SK-N-SH (cell line): Measurements from ENCODE around the gene DGKK. TPM values are rescaled to one million over a fixed set of nuclear protein-coding genes. Genes with fewer than 3 reads are reported as not detected.

Source experiments
- CTCF ChIA-PET: fragments of 300-600, 350-600 bp; formaldehyde crosslinking; extraction: SDS; loops from one replicate; lab custom pipeline; 2021; lab: Yijun Ruan, JAX
- POLR2A ChIA-PET: fragments of 350-600 bp; sonication (Branson Sonifier 250); formaldehyde crosslinking; extraction: SDS; loops from one replicate; lab custom pipeline; 2020; ENCODE audit warnings: antibody characterized with exemption, inconsistent platforms; lab: Yijun Ruan, JAX
- DNase-seq: peaks from one replicate; pipeline ENCODE4 v3.0.0; 2012
- H2AFZ ChIP-seq: fragments of 200-600 bp; sonication (generic); 2 replicates; pipeline ENCODE4 v1.8.1; 2016; ENCODE audit warnings: antibody characterized with exemption, mild to moderate bottlenecking, low read depth
- H3F3A ChIP-seq: fragments of 200-600 bp; sonication (generic); replicated peaks from 2 replicates; pipeline ENCODE3; 2016; ENCODE audit warnings: antibody characterized with exemption, mild to moderate bottlenecking; ENCODE audit not compliant: insufficient read depth
- H3K27ac ChIP-seq, 2 experiments: fragments of 200-500 bp in 1 of 2; fragments of 200-600 bp in 1 of 2; sonication (Bioruptor generic) in 1 of 2; sonication (generic), shearing (Covaris generic) in 1 of 2; 2 replicates each; pipeline versions ENCODE4 v1.5.1 to v1.6.1; 2014 to 2016; ENCODE audit warnings: low read depth in 2 of 2, inconsistent platforms in 1 of 2, low read length in 1 of 2, mild to moderate bottlenecking in 1 of 2, mixed read lengths in 1 of 2
- H3K27me3 ChIP-seq: fragments of 200-600 bp; sonication (generic), shearing (Covaris generic); 2 replicates; pipeline ENCODE4 v1.6.1; 2016; ENCODE audit warnings: mixed run types; ENCODE audit not compliant: insufficient read depth
- H3K36me3 ChIP-seq, 2 experiments: fragments of 200-500 bp in 1 of 2; fragments of 200-600 bp in 1 of 2; sonication (Bioruptor generic) in 1 of 2; sonication (generic) in 1 of 2; replicated peaks in 1 of 2; 2 replicates each; pipeline versions ENCODE3 to v1.5.1; 2014 to 2016; ENCODE audit warnings: low read length in 1 of 2, mild to moderate bottlenecking in 1 of 2; ENCODE audit not compliant: insufficient read depth in 2 of 2, control insufficient read depth in 1 of 2
- H3K4me1 ChIP-seq, 2 experiments: fragments of 200-500 bp in 1 of 2; fragments of 200-600 bp in 1 of 2; sonication (Bioruptor generic) in 1 of 2; sonication (generic), shearing (Covaris generic) in 1 of 2; 2 replicates each; pipeline versions ENCODE4 v1.5.1 to v1.6.1; 2014 to 2016; ENCODE audit warnings: low read depth in 1 of 2, low read length in 1 of 2, mixed run types in 1 of 2; ENCODE audit not compliant: insufficient read depth in 2 of 2, control insufficient read depth in 1 of 2
- H3K4me2 ChIP-seq: fragments of 200-600 bp; sonication (generic), shearing (Covaris generic); 2 replicates; pipeline ENCODE4 v1.6.1; 2017; ENCODE audit warnings: mixed run types
- H3K4me3 ChIP-seq, 2 experiments: fragments of 200-500 bp in 1 of 2; fragments of 200-600 bp in 1 of 2; sonication (Bioruptor generic) in 1 of 2; sonication (generic), shearing (Covaris generic) in 1 of 2; 2 replicates each; pipeline versions ENCODE4 v1.5.1 to v1.8.1; 2014 to 2016; ENCODE audit warnings: low read depth in 2 of 2, inconsistent platforms in 1 of 2, low read length in 1 of 2, mild to moderate bottlenecking in 1 of 2, mixed read lengths in 1 of 2, moderate library complexity in 1 of 2
- H3K79me2 ChIP-seq: fragments of 200-600 bp; sonication (generic); 2 replicates; pipeline ENCODE4 v1.8.1; 2017; ENCODE audit warnings: mild to moderate bottlenecking; ENCODE audit not compliant: insufficient read depth
- H3K9ac ChIP-seq: fragments of 200-600 bp; sonication (generic); 2 replicates; pipeline ENCODE4 v1.6.1; 2017; ENCODE audit warnings: mixed run types
- H3K9me2 ChIP-seq: fragments of 200-600 bp; sonication (generic); 2 replicates; pipeline ENCODE4 v1.6.1; 2017; ENCODE audit warnings: mixed run types
- H3K9me3 ChIP-seq: fragments of 200-600 bp; sonication (generic); 2 replicates; pipeline ENCODE4 v1.6.1; 2017; ENCODE audit warnings: mixed run types, mild to moderate bottlenecking, moderate library complexity
- H4K20me1 ChIP-seq: fragments of 200-600 bp; sonication (generic); 2 replicates; pipeline ENCODE4 v1.6.1; 2017; ENCODE audit warnings: mild to moderate bottlenecking, mixed run types; ENCODE audit not compliant: insufficient read depth
- ELF1 ChIP-seq: IDR thresholded peaks from 2 replicates; pipeline ENCODE4 v1.4.0; 2012
- FOXM1 ChIP-seq: IDR thresholded peaks from 2 replicates; pipeline ENCODE4 v1.4.0; 2012; ENCODE audit warnings: low read depth, mild to moderate bottlenecking
- GABPA ChIP-seq: IDR thresholded peaks from 2 replicates; pipeline ENCODE4 v1.4.0; 2012; ENCODE audit warnings: low read depth, mild to moderate bottlenecking
- GATA2 ChIP-seq: sonication (generic); formaldehyde crosslinking; IDR thresholded peaks from 2 replicates; pipeline ENCODE4 v1.5.0; 2020; ENCODE audit warnings: mild to moderate bottlenecking, missing genetic modification reagents
- POLR2AphosphoS5 ChIP-seq: IDR thresholded peaks from 2 replicates; pipeline ENCODE4 v1.6.1; 2012; ENCODE audit warnings: low read depth, low read length
- RCOR1 ChIP-seq: fragments of 150-350 bp; IDR thresholded peaks from 2 replicates; pipeline ENCODE4 v1.6.1; 2017; ENCODE audit warnings: antibody characterized with exemption, low read length
- REST ChIP-seq: IDR thresholded peaks from 2 replicates; pipeline ENCODE4 v1.6.1; 2012; ENCODE audit warnings: mild to moderate bottlenecking, low read depth, low read length, moderate library complexity
- SMC3 ChIP-seq: IDR thresholded peaks from 2 replicates; pipeline ENCODE4 v1.6.1; 2012; ENCODE audit warnings: low read depth, low read length, improper control_type of control experiment
- TCF12 ChIP-seq: IDR thresholded peaks from 2 replicates; pipeline ENCODE4 v1.4.0; 2012
- USF2 ChIP-seq: fragments of 150-350 bp; IDR thresholded peaks from 2 replicates; pipeline ENCODE4 v1.6.1; 2017; ENCODE audit warnings: antibody characterized with exemption, low read length, low read depth, borderline replicate concordance
- WGBS: methylation state at CpG from one replicate; pipeline ENCODE4 v1.1.6; 2017; ENCODE audit warnings: low lambda C conversion rate; 5-methylcytosine and 5-hydroxymethylcytosine counted together
- polyA plus RNA-seq, 3 experiments: library from polyadenylated mRNA; depleted of rRNA; stranded (reverse); fragments of >200 nt; gene quantifications; 2 replicates each; pipeline ENCODE4 v1.2.3, GENCODE V29; 2012
- TF ChIP-seq, protein P1 (sequence below): IDR thresholded peaks from 2 replicates; pipeline ENCODE4 v1.4.0; 2012; ENCODE audit warnings: low read depth

The DGKK gene
- polyA plus RNA-seq, 1 of the 3 experiments (the other 2 are of a cell fraction) = 0.02 TPM

DNA sequence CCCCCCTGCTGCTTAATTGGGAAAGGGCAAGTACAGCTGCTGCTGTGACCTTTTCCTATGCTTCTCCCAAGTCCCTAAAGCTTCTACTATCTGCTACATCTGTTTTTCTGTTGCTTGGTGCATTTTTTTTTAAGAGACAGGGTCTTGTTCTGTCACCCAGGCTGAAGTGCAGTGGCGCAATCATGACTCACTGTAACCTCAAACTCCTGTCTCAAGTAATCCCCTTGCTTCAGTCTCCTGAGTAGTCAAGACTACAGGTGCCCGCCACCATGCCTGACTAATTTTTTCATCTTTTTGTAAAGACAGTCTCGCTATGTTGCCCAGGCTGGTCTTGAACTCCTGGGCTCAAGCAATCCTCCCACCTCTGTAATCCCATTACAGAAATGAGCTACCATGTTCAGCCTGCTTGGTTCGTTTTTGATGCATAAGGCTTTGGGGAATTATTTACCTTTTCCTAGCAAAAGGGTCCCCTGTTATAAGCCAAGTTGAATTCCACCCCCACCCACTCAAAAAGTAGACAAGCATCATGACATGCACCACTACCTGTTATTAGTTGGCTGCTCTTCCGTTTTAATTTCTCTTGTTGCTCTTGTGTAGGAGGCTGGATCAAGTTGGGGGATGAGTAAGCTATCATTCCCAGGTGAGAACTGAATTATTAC, 39.6 kb downstream of the DGKK start:
- H3F3A ChIP-seq = no peaks in the 10 kb centered on the region
- WGBS = 6% methylated on average over 5 of the region's 5 CpGs
- no peak overlapping the region for H2AFZ ChIP-seq
- H3K9me2 ChIP-seq = 0 out of 2 replicates have a peak, but pooled peaks cover 4% of the 10 kb centered on the region
- H3K9me3 ChIP-seq = no peaks in the 10 kb centered on the region
- no peaks in the 10 kb centered on the region for H3K36me3 ChIP-seq
- no peaks in the 10 kb centered on the region for H4K20me1 ChIP-seq
- TF ChIP-seq RCOR1 = no peak
- TF ChIP-seq GABPA = no peak
- TF ChIP-seq TCF12 = no peak
- no peak for TF ChIP-seq SMC3
- no peak for TF ChIP-seq GATA2 (CRISPR knock-in tag)
- TF ChIP-seq, protein P1, sequence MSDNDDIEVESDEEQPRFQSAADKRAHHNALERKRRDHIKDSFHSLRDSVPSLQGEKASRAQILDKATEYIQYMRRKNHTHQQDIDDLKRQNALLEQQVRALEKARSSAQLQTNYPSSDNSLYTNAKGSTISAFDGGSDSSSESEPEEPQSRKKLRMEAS = no peak
- CTCF ChIA-PET = interaction anchor here (0.9 kb wide), 1 partner anchor 12 kb away, joined by 3 read pairs; no protein-coding TSS in a partner anchor
- H3K4me2 ChIP-seq = no peak overlapping the region
- no peaks in the 10 kb centered on the region for H3K79me2 ChIP-seq
- no peak overlapping the region for H3K27ac ChIP-seq
- H3K27me3 ChIP-seq = no peaks in the 10 kb centered on the region; the same call in 1 of the 2 replicates
- no peaks in the 10 kb centered on the region; a peak in 1 of 4 replicates for H3K4me1 ChIP-seq
- POLR2A ChIA-PET = no interaction called here
- no peak for DNase-seq
- H3K9ac ChIP-seq = no peak overlapping the region
- no peak overlapping the region for H3K4me3 ChIP-seq

GRCh38 chrX:50428174-50428573, 42.5 kb downstream of the DGKK start:
- H3K27ac ChIP-seq = no peak overlapping the region
- H2AFZ ChIP-seq = no peak overlapping the region
- H3K9me2 ChIP-seq = 0 out of 2 replicates have a peak, but pooled peaks cover 4% of the 10 kb centered on the region
- H3F3A ChIP-seq = no peaks in the 10 kb centered on the region
- TF ChIP-seq SMC3 = no peak
- no peak for TF ChIP-seq POLR2AphosphoS5
- TF ChIP-seq REST = no peak
- no peak for TF ChIP-seq USF2
- no peak for TF ChIP-seq ELF1
- no peak for TF ChIP-seq FOXM1
- TF ChIP-seq, all 33 proteins: peak for 0
- no peaks in the 10 kb centered on the region for H3K9me3 ChIP-seq
- no peaks in the 10 kb centered on the region for H3K79me2 ChIP-seq
- no peaks in the 10 kb centered on the region; a peak in 1 of 4 replicates for H3K4me1 ChIP-seq
- no peak overlapping the region for H3K4me3 ChIP-seq
- H3K27me3 ChIP-seq = no peaks in the 10 kb centered on the region; the same call in 1 of the 2 replicates
- no peak overlapping the region for H3K4me2 ChIP-seq
- DNase-seq = no peak
- ChIA-PET CTCF (no interaction called here), POLR2A (no interaction called here)
- 9% methylated on average over 1 of the region's 1 CpG for WGBS
- no peaks in the 10 kb centered on the region for H4K20me1 ChIP-seq
- H3K36me3 ChIP-seq = no peaks in the 10 kb centered on the region
- H3K9ac ChIP-seq = no peak overlapping the region
